MCF 10A (cell line): ENCODE data around the gene LUZP2. TPM values are rescaled to one million over a fixed set of nuclear protein-coding genes. Genes with fewer than 3 reads are reported as not detected.
A peak's percentile ranks its signal among the peaks of the same experiment; 100 is the strongest.

Source experiments
- BruUV-seq: library from RNA; stranded (reverse); fragments of 400-500 nt; replicated peaks from 2 replicates; lab custom pipeline; 2021; lab: Mats Ljungman, UMichigan
- CTCF ChIA-PET: fragments of 300-600 bp; sonication (Branson Sonifier 250); formaldehyde crosslinking; extraction: SDS; loops from one replicate; lab custom pipeline; 2021; ENCODE audit warnings: antibody characterized with exemption, inconsistent platforms; lab: Yijun Ruan, JAX
- POLR2A ChIA-PET: fragments of 300-600, 350-650 bp; sonication (Branson Sonifier 250); formaldehyde crosslinking; extraction: SDS; loops from one replicate; lab custom pipeline; 2020; ENCODE audit warnings: antibody characterized with exemption, inconsistent platforms; lab: Yijun Ruan, JAX
- DNase-seq: peaks from one replicate; pipeline ENCODE4 v3.0.0-alpha.2; 2018; ENCODE audit not compliant: unreplicated experiment
- H3K27ac Mint-ChIP-seq: one replicate; pipeline ENCODE4 v1.8.0; 2022; ENCODE audit warnings: mild to moderate bottlenecking, low read depth, mixed read lengths; ENCODE audit not compliant: unreplicated experiment
- H3K27me3 Mint-ChIP-seq: one replicate; pipeline ENCODE4 v1.8.0; 2022; ENCODE audit warnings: mixed read lengths; ENCODE audit not compliant: insufficient read depth, unreplicated experiment
- H3K36me3 Mint-ChIP-seq: one replicate; pipeline ENCODE4 v1.8.0; 2022; ENCODE audit warnings: mild to moderate bottlenecking, moderate library complexity, mixed read lengths; ENCODE audit not compliant: insufficient read depth, unreplicated experiment
- H3K4me1 Mint-ChIP-seq: one replicate; pipeline ENCODE4 v1.8.0; 2022; ENCODE audit warnings: mixed read lengths; ENCODE audit not compliant: insufficient read depth, unreplicated experiment
- H3K4me3 Mint-ChIP-seq: one replicate; pipeline ENCODE4 v1.8.0; 2022; ENCODE audit warnings: mild to moderate bottlenecking, moderate library complexity, mixed read lengths; ENCODE audit not compliant: unreplicated experiment
- H3K9me3 Mint-ChIP-seq: one replicate; pipeline ENCODE4 v1.8.0; 2022; ENCODE audit warnings: mixed read lengths; ENCODE audit not compliant: unreplicated experiment
- intact Hi-C: fragments of 100-400 bp; cut with micrococcal nuclease; formaldehyde crosslinking; loops from 2 replicates; pipeline ENCODE4 v1.14.1; 2022
- total RNA-seq: library from RNA; stranded (reverse); gene quantifications from 2 replicates; pipeline ENCODE4 v1.2.3, GENCODE V29; 2022
- TF ChIP-seq, protein P1 (sequence below): fragments of 200-600 bp; IDR thresholded peaks from one replicate; pipeline ENCODE4 v1.8.0; 2022; ENCODE audit warnings: antibody characterized with exemption, mild to moderate bottlenecking; ENCODE audit not compliant: unreplicated experiment

The LUZP2 gene
- total RNA-seq, 1 experiment from 2014 or later: not detected

DNA sequence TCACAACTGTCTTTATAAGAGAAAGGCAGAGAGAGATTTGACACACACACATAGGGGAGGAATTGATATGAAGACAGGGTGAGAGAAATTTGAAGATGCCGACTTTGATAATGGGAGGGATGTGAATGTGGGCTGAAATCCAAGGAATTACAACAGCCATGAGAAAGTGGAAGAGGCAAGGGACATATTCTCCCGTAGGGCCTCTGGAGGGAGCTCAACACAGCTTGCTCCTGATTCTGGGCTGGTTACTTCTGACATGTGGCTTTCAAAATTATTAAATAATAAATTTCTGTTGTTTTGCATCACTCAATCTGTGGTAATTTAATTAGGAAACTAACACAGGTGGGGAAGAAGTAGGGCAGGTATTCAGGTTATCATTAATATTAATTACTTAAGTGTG, 282.9 kb downstream of the LUZP2 start:
- Mint-ChIP-seq H3K4me1 (no peaks in the 10 kb centered on the region), H3K27ac (no peak overlapping the region), H3K27me3 (no peaks in the 10 kb centered on the region), H3K9me3 (no peaks in the 10 kb centered on the region), H3K36me3 (no peaks in the 10 kb centered on the region), H3K4me3 (no peak overlapping the region)
- no TSS peak for BruUV-seq
- CTCF ChIA-PET: interaction anchor here (0.8 kb wide), 1 partner anchor 18 kb away, joined by 3 read pairs; no protein-coding TSS in a partner anchor
- intact Hi-C loops: loop anchor here (2.0 kb wide), 1 partner anchor 955 kb away; no protein-coding TSS in a partner anchor
- TF ChIP-seq, protein P1, sequence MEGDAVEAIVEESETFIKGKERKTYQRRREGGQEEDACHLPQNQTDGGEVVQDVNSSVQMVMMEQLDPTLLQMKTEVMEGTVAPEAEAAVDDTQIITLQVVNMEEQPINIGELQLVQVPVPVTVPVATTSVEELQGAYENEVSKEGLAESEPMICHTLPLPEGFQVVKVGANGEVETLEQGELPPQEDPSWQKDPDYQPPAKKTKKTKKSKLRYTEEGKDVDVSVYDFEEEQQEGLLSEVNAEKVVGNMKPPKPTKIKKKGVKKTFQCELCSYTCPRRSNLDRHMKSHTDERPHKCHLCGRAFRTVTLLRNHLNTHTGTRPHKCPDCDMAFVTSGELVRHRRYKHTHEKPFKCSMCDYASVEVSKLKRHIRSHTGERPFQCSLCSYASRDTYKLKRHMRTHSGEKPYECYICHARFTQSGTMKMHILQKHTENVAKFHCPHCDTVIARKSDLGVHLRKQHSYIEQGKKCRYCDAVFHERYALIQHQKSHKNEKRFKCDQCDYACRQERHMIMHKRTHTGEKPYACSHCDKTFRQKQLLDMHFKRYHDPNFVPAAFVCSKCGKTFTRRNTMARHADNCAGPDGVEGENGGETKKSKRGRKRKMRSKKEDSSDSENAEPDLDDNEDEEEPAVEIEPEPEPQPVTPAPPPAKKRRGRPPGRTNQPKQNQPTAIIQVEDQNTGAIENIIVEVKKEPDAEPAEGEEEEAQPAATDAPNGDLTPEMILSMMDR: no peak
- POLR2A ChIA-PET: no interaction called here
- peak; percentile 12 for DNase-seq

DNA sequence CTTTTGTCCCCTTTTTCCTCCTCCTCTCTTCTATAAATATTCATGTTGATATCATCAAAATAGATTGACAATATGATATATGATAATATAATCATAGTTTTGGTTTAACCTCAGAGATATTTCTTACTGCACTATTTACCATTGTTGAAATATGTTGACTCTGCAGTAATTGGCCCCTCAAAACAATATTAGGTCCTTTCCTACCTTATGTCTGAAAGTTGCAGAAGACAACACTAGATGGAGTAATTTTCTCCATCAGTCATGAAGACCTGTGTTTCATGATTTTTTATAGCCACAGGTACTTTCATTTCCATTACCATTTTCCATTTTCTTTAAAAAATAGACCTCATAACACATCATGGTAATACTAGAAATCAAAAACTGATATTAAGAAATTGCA, 284.4 kb downstream of the LUZP2 start:
- no TSS peak for BruUV-seq
- Mint-ChIP-seq H3K36me3 (no peaks in the 10 kb centered on the region), H3K9me3 (no peaks in the 10 kb centered on the region), H3K4me1 (no peaks in the 10 kb centered on the region), H3K4me3 (no peak overlapping the region), H3K27me3 (no peaks in the 10 kb centered on the region), H3K27ac (no peak overlapping the region)
- CTCF ChIA-PET: interaction anchor here (0.6 to 0.7 kb wide), 2 partner anchors 15 to 660 kb away, joined by 3 read pairs; no protein-coding TSS in a partner anchor
- no peak for DNase-seq
- POLR2A ChIA-PET: interaction anchor here (0.6 to 0.7 kb wide), 2 partner anchors 1199 to 1758 kb away, joined by 3 to 5 read pairs; no protein-coding TSS in a partner anchor
- TF ChIP-seq, protein P1: no peak
- intact Hi-C loops: loop anchor here (2.0 kb wide), 1 partner anchor 954 kb away; no protein-coding TSS in a partner anchor

- H3K27ac Mint-ChIP-seq: no peak overlapping the region
- TF ChIP-seq, protein P1: no peak
- POLR2A ChIA-PET: no interaction called here
- H3K4me1 Mint-ChIP-seq: no peaks in the 10 kb centered on the region
- CTCF ChIA-PET: no interaction called here
- intact Hi-C loops: no loop called here
- no peaks in the 10 kb centered on the region for H3K36me3 Mint-ChIP-seq
- H3K27me3 Mint-ChIP-seq: peaks cover 22% of the 10 kb centered on the region
- DNase-seq: no peak
- peaks cover 7% of the 10 kb centered on the region for H3K9me3 Mint-ChIP-seq
- no peak overlapping the region for H3K4me3 Mint-ChIP-seq
- no TSS peak for BruUV-seq
Measured at GRCh38 chr11:24793479-24793878, 296.6 kb downstream of the LUZP2 start.

DNA sequence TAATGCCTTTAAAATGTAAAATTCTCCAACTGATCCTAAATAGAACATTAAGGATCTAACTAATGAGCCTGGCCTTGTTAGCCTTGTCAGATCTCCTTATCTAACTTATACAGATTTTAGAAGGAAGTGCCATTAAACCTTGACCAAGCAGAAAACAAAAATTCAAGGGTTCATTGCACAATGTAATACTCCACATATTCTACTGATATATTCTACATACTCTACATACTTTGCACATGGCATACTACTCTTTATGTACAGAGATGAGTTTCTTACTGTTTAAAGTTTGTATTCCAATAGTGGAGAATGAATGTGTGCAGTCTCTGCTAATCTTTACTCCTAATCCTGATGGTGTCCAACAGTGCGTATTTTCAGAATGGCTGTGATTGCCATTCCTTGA, 297.2 kb downstream of the LUZP2 start:
- H3K4me1 Mint-ChIP-seq: no peaks in the 10 kb centered on the region
- DNase-seq: no peak
- intact Hi-C loops: no loop called here
- H3K36me3 Mint-ChIP-seq: no peaks in the 10 kb centered on the region
- TF ChIP-seq, protein P1: no peak
- H3K27me3 Mint-ChIP-seq: peaks cover 28% of the 10 kb centered on the region
- ChIA-PET POLR2A (no interaction called here), CTCF (no interaction called here)
- H3K27ac Mint-ChIP-seq: no peak overlapping the region
- H3K9me3 Mint-ChIP-seq: peaks cover 7% of the 10 kb centered on the region
- no TSS peak for BruUV-seq
- no peak overlapping the region for H3K4me3 Mint-ChIP-seq
